ENCODE data around the gene PAX4.
"Not testable (repeated sequence)": the region's sequence is repeated elsewhere in the genome, so short reads cannot be mapped to it uniquely, and the experiment has no call there.

The PAX4 gene

DNA sequence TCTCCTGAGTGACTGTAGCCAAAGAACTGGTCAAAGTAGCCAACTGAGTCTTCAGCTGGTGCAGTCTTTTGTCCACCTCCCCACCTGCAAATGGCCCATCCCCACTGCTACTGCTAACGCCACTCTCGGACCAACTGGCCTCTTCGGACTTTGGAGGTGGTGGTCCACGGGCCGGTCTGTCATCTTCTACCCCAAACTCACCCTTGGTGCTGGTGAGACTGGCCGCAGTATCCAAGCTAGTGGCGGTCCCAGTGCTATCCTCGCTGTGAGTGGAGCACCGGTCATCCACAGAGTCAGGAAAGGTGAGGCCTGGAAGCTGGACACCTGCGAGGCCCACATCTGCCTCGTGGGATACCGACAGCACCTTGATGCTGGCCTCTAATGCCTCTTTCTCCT, 33.3 kb downstream of the PAX4 start:
- DNase-seq, result no peak

DNA sequence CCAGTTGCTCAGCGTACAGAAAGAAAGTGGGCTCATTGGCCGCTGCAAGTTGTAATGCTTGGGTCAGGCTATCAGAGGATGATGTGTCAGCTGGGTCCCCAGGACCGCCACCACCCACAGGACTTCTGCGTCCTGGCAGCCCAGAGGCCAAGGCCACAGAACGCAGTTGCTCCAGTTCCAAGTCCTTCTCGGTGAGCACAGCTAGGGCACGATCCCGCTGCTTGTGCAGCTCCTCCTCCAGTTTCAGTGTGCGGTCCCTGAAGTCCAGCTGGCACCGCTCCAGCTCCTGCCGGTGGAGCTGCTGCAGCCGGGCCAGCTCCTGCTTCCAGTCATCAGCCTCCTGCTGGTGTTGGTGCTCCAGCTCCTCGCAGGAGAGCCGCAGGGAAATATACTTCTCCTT, 35.6 kb downstream of the PAX4 start:
- no peak for DNase-seq

DNA sequence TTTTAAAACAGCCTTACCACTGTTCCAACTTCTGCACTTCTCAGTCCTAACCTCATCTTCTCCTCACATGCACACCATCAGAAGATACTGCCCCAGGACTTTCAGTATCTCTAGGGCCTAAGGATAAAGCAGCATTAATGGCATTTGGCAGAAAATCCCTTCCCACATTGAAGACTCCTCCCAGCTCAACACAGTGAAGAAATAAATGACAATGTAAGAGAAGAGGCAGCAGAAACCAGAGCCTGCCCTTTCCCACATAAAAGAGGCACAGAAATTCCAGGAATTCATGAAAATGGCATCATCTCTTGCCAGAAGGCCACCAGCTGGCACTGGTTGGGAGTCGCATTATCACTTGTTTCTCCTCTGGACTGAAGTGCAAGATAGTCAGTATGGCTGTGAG, 36.2 kb downstream of the PAX4 start:
- DNase-seq, result no peak

DNA sequence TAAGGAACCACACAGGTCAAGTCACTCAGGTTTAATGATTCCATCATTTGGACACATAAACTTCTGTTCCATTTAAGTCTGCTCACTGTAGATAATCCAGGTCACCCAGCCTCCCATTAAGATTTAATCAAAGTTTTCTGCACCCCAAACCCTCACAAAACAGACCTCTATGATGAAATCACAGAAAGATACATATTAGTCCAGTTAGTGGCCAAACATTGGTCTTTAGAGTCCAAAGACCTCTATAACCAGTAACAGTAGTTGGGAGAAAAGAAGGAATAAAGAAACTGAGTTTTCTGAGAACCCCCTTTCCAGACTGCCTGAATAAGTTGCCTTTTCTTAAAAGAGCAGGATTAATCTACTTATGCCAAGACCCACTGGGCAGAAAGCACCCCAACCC, 37.3 kb downstream of the PAX4 start:
- no peak for DNase-seq

DNA sequence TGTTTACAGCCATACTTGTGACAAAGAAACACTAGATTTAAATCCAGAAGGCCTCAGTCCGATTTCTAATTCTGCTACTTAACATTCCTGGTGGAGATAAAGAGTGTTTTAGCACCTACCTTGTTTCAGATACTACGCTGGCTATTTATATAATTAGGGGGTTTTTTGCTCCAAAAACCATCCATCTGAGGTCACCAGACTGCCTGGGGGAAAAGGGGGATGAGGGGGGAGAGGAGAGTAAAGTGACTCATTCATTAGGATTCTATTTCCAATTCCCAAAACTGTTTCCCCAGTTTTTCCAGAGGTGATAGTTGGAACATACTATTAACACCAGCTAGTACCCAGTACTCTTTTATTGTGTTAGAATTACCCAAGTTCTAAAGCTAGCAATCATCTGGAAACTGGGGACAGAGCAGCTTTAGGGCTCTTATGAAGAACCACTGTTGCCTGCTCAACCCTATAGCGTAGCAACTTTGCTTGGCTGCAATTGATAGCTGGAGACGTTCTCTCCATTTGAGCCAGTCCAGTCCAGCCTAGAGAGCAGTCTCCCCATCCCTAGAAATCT, 39.1 kb downstream of the PAX4 start:
- no peak for DNase-seq

DNA sequence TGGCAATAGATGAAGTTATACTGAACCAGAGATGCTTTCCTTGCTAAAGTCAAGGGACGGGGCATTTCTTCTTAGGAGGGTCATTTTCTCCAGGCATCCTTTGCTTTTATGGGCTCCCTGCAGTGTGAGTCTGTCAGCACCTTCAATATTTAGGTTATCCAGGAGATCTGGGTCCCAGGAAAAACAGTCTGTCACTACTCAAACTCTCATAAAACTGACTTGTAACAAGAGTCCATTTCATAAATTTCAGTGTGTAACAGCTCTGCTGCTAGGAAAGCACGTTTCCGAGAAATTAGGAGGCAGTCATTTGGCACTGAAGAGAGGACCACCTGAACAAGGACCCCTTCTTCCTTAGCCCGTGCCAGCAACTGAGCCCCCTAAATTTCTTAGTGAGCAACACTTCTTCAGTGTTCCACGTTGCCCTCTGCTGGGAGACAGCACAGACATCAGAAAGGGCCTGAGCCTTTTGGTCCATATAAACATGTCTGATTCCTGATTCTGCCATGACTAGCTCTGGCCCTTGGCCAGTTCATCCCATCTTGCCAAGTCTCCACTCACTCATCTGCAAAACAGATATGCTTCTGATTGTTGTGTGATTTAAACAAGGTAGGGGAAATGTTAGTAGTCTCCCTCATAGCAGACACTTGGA, 39.8 kb downstream of the PAX4 start:
- DNase-seq, result no peak

DNA sequence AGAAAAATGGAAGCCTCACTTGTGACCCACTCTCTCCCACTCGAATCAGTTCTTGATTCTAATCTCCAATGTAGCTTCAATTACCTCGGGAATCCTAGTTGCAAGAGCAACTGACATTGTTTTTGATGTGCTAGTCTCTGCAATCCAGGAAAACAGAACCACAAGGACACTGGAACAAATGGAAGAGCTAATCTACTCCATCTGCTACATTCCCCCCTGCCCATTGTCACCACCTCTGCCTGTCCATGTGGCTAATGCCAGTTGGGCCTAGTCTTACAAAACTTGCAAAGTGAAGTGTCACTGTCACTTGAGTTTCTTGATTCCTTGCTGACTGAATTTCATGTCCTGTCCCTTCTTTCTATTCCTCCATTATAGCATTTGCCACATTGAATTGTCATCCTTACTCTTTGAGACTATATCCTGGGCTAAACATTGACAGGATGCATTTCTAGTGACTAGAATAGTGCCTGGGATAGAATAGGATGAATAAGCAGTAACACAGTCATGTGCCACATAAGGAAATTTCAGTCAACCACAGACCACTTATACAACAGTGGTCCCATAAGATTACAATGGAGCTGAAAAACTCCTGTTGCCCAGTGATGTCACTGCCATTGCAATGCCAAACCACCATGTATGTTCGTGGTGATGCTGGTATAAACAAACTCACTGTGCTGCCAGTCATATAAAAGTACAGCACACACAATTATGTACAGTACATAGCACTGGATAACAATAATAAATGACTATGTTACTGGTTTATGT, 46.0 kb downstream of the PAX4 start:
- no peak for DNase-seq

DNA sequence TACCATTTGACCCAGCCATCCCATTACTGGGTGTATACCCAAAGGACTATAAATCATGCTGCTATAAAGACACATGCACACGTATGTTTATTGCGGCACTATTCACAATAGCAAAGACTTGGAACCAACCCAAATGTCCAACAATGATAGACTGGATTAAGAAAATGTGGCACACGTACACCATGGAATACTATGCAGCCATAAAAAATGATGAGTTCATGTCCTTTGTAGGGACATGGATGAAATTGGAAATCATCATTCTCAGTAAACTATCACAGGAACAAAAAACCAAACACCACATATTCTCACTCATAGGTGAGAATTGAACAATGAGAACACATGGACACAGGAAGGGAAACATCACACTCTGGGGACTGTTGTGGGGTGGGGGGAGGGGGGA, 49.9 kb downstream of the PAX4 start:
- not testable (repeated sequence) for DNase-seq

DNA sequence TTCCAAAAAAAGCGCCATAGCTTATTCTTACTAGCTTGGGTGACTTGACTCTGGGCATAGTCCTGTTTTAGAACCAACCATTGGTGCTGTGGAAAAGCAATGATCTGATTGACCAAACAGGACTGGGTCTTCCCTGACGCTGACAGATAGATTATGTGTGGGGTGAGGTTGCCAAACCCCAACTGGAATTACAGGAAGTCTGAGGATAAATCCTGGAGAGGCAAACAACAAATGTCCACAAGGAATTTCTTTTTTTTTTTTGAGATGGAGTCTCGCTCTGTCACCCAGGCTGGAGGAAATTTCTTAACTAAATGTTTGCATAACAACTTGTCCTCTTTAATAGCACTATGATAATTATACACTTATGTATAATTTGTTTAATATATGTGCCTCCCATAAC, 51.7 kb downstream of the PAX4 start:
- no peak for DNase-seq

Measured in T-helper 2 cell (primary cell).